ENCODE measurements around the gene DECR2. TPM values are rescaled to one million over a fixed set of nuclear protein-coding genes. Genes with fewer than 3 reads are reported as not detected.

DECR2 gene
- total and polyA plus RNA-seq, 9 of the 15 experiments (the other 6 are each of a cell fraction or from before 2014, with no cell fraction given): 1.0 to 31.9 (median 10.3) TPM

DNA sequence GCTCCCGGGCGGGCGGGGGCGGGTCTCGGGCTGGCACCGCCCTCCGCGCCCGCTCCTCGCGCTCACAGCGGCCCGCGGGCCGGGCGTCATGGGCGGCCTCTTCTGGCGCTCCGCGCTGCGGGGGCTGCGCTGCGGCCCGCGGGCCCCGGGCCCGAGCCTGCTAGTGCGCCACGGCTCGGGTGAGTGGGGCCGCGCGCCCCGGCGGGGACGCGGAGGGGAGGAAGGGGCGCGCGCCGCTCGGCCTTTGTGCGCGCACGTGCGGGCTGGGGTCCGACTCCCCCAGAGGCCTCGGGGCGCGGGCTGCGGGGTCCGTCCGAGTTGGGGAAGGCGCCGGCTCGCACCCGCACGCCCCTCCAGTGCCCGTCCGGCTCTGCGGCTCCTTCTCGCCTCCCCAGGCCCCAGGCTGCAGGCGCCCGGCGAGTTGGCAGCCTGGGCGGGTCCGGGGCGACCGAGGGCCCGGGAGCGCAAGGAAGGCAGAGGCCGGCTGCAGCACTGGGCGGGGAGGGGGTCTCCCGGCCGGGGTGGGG, 4.5 kb upstream of the DECR2 start, which contains the start of gene NME4 (continued):
- TF ChIP-seq, protein P1, sequence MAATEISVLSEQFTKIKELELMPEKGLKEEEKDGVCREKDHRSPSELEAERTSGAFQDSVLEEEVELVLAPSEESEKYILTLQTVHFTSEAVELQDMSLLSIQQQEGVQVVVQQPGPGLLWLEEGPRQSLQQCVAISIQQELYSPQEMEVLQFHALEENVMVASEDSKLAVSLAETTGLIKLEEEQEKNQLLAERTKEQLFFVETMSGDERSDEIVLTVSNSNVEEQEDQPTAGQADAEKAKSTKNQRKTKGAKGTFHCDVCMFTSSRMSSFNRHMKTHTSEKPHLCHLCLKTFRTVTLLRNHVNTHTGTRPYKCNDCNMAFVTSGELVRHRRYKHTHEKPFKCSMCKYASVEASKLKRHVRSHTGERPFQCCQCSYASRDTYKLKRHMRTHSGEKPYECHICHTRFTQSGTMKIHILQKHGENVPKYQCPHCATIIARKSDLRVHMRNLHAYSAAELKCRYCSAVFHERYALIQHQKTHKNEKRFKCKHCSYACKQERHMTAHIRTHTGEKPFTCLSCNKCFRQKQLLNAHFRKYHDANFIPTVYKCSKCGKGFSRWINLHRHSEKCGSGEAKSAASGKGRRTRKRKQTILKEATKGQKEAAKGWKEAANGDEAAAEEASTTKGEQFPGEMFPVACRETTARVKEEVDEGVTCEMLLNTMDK (IDR thresholded peaks at IDR 0.05; ENCODE audit: borderline replicate concordance, insufficient read depth, low read depth, low read length, poor library complexity, severe bottlenecking): peak; percentile 24
- TF ChIP-seq, protein P2, sequence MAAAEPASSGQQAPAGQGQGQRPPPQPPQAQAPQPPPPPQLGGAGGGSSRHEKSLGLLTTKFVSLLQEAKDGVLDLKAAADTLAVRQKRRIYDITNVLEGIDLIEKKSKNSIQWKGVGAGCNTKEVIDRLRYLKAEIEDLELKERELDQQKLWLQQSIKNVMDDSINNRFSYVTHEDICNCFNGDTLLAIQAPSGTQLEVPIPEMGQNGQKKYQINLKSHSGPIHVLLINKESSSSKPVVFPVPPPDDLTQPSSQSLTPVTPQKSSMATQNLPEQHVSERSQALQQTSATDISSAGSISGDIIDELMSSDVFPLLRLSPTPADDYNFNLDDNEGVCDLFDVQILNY (CRISPR knock-in tag; IDR thresholded peaks at IDR 0.05): no peak
- TF ChIP-seq BHLHE40 (IDR thresholded peaks at IDR 0.05; ENCODE audit: low read length) (peak; percentile 72), NR3C1 (CRISPR knock-in tag; IDR thresholded peaks at IDR 0.05) (no peak), CHD1 (IDR thresholded peaks at IDR 0.05; ENCODE audit: low read length) (peak; percentile 67), ZNF224 (CRISPR knock-in tag; IDR thresholded peaks at IDR 0.05) (no peak), SRF (CRISPR knock-in tag; IDR thresholded peaks at IDR 0.05) (no peak), ZNF79 (CRISPR knock-in tag; IDR thresholded peaks at IDR 0.05; ENCODE audit: low read depth) (no peak)
- TF ChIP-seq, protein P3, sequence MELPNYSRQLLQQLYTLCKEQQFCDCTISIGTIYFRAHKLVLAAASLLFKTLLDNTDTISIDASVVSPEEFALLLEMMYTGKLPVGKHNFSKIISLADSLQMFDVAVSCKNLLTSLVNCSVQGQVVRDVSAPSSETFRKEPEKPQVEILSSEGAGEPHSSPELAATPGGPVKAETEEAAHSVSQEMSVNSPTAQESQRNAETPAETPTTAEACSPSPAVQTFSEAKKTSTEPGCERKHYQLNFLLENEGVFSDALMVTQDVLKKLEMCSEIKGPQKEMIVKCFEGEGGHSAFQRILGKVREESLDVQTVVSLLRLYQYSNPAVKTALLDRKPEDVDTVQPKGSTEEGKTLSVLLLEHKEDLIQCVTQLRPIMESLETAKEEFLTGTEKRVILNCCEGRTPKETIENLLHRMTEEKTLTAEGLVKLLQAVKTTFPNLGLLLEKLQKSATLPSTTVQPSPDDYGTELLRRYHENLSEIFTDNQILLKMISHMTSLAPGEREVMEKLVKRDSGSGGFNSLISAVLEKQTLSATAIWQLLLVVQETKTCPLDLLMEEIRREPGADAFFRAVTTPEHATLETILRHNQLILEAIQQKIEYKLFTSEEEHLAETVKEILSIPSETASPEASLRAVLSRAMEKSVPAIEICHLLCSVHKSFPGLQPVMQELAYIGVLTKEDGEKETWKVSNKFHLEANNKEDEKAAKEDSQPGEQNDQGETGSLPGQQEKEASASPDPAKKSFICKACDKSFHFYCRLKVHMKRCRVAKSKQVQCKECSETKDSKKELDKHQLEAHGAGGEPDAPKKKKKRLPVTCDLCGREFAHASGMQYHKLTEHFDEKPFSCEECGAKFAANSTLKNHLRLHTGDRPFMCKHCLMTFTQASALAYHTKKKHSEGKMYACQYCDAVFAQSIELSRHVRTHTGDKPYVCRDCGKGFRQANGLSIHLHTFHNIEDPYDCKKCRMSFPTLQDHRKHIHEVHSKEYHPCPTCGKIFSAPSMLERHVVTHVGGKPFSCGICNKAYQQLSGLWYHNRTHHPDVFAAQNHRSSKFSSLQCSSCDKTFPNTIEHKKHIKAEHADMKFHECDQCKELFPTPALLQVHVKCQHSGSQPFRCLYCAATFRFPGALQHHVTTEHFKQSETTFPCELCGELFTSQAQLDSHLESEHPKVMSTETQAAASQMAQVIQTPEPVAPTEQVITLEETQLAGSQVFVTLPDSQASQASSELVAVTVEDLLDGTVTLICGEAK (IDR thresholded peaks at IDR 0.05): no peak
- TF ChIP-seq, protein P3 (CRISPR knock-in tag; IDR thresholded peaks at IDR 0.05): no peak
- TF ChIP-seq, protein P4, sequence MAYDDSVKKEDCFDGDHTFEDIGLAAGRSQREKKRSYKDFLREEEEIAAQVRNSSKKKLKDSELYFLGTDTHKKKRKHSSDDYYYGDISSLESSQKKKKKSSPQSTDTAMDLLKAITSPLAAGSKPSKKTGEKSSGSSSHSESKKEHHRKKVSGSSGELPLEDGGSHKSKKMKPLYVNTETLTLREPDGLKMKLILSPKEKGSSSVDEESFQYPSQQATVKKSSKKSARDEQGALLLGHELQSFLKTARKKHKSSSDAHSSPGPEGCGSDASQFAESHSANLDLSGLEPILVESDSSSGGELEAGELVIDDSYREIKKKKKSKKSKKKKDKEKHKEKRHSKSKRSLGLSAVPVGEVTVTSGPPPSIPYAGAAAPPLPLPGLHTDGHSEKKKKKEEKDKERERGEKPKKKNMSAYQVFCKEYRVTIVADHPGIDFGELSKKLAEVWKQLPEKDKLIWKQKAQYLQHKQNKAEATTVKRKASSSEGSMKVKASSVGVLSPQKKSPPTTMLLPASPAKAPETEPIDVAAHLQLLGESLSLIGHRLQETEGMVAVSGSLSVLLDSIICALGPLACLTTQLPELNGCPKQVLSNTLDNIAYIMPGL (CRISPR knock-in tag; IDR thresholded peaks at IDR 0.05): 0 out of 2 replicates have a peak, but pooled peaks have one; percentile 36
- TF ChIP-seq, protein P5, sequence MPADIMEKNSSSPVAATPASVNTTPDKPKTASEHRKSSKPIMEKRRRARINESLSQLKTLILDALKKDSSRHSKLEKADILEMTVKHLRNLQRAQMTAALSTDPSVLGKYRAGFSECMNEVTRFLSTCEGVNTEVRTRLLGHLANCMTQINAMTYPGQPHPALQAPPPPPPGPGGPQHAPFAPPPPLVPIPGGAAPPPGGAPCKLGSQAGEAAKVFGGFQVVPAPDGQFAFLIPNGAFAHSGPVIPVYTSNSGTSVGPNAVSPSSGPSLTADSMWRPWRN (IDR thresholded peaks at IDR 0.05; ENCODE audit: low read depth): no peak

Measured in K562 (cell line).